Jurkat, Clone E6-1 (cell line): ENCODE data around the gene CD81.

Experiments
- DNase-seq: peaks from one replicate; pipeline ENCODE4 v3.0.0-alpha.2; 2011; ENCODE audit warnings: low read depth, low spot score
- H3K4me3 ChIP-seq: 2 replicates; pipeline ENCODE4 v1.5.1; 2011; ENCODE audit warnings: mild to moderate bottlenecking, low read length, control low read depth, moderate library complexity

The CD81 gene

GRCh38 chr11:2386591-2386990, 9.5 kb downstream of the CD81 start:
- peak overlapping the region; percentile 36; the same call in 1 of the 2 replicates for H3K4me3 ChIP-seq
- DNase-seq, result no peak

GRCh38 chr11:2387266-2387987, 10.3 kb downstream of the CD81 start:
- DNase-seq, result no peak
- H3K4me3 ChIP-seq, result peak overlapping the region; percentile 23

- no peak for DNase-seq
- no peak overlapping the region for H3K4me3 ChIP-seq
Measured at GRCh38 chr11:2388431-2389376, 11.6 kb downstream of the CD81 start.

- DNase-seq, result no peak
- no peak overlapping the region for H3K4me3 ChIP-seq
Measured at GRCh38 chr11:2389377-2390026, 12.4 kb downstream of the CD81 start.

GRCh38 chr11:2390091-2390724, 13.1 kb downstream of the CD81 start:
- no peak overlapping the region for H3K4me3 ChIP-seq
- DNase-seq, result no peak

- no peak overlapping the region for H3K4me3 ChIP-seq
- peak; percentile 39 for DNase-seq
Measured at GRCh38 chr11:2390725-2391151, 13.6 kb downstream of the CD81 start.

GRCh38 chr11:2391181-2391975, 14.3 kb downstream of the CD81 start:
- DNase-seq, result no peak
- H3K4me3 ChIP-seq, result no peak overlapping the region

GRCh38 chr11:2392241-2392959, 15.3 kb downstream of the CD81 start:
- DNase-seq, result no peak
- no peak overlapping the region for H3K4me3 ChIP-seq

GRCh38 chr11:2393111-2393868, 16.2 kb downstream of the CD81 start:
- no peak for DNase-seq
- no peak overlapping the region for H3K4me3 ChIP-seq

GRCh38 chr11:2393941-2394817, 17.1 kb downstream of the CD81 start:
- H3K4me3 ChIP-seq, result no peak overlapping the region
- no peak for DNase-seq

GRCh38 chr11:2394818-2395105, 17.7 kb downstream of the CD81 start:
- no peak overlapping the region for H3K4me3 ChIP-seq
- no peak for DNase-seq

- DNase-seq, result no peak
- H3K4me3 ChIP-seq, result no peak overlapping the region
Measured at GRCh38 chr11:2395211-2395730, 18.2 kb downstream of the CD81 start.

GRCh38 chr11:2395856-2396255, 18.7 kb downstream of the CD81 start:
- DNase-seq, result no peak
- H3K4me3 ChIP-seq, result no peak overlapping the region

- H3K4me3 ChIP-seq, result no peak overlapping the region
- no peak for DNase-seq
Measured at GRCh38 chr11:2396471-2396870, 19.4 kb downstream of the CD81 start.

GRCh38 chr11:2397005-2397404, 19.9 kb downstream of the CD81 start:
- no peak for DNase-seq

GRCh38 chr11:2398664-2399355, 21.7 kb downstream of the CD81 start:
- H3K4me3 ChIP-seq, result peak overlapping the region; percentile 81
- DNase-seq, result no peak

More at GRCh38 chr11:2397005-2397404, 19.9 kb downstream of the CD81 start:
- no peak overlapping the region for H3K4me3 ChIP-seq
